PC-3 (cell line): ENCODE data around the gene FLOT1.

Experiments
- EZH2 ChIP-seq: fragments of 300-600 bp; sonication (generic); IDR thresholded peaks from one replicate; pipeline ENCODE4 v1.6.1; 2017; ENCODE audit warnings: antibody characterized with exemption, mild to moderate bottlenecking, low read length; ENCODE audit not compliant: unreplicated experiment
- TF ChIP-seq, protein P1 (sequence below): fragments of 300-600 bp; sonication (generic); conservative IDR thresholded peaks from 2 replicates; pipeline ENCODE4 v1.5.1; 2017; ENCODE audit warnings: antibody characterized with exemption, low read depth, mild to moderate bottlenecking, low read length

DNA sequence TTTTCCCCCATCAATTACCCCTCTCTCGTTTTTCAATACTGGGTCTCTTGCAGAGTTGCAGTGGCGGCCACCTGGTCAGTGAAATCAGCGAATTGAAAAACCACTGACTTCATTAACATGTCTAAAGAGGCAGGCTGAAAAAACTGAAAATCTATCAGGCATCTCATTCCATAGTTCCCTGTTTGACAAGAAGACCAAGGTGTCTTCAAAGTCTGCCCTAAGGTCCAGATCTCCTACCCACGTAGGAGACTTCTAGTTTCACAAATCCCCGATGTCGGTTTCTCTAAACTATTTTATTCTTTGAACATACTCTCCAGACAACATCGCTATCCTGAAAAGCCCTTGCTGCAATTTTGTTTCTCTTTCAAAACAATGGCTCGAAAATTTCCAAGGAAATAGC is 23.1 kb downstream of the FLOT1 start:
- TF ChIP-seq, protein P1, sequence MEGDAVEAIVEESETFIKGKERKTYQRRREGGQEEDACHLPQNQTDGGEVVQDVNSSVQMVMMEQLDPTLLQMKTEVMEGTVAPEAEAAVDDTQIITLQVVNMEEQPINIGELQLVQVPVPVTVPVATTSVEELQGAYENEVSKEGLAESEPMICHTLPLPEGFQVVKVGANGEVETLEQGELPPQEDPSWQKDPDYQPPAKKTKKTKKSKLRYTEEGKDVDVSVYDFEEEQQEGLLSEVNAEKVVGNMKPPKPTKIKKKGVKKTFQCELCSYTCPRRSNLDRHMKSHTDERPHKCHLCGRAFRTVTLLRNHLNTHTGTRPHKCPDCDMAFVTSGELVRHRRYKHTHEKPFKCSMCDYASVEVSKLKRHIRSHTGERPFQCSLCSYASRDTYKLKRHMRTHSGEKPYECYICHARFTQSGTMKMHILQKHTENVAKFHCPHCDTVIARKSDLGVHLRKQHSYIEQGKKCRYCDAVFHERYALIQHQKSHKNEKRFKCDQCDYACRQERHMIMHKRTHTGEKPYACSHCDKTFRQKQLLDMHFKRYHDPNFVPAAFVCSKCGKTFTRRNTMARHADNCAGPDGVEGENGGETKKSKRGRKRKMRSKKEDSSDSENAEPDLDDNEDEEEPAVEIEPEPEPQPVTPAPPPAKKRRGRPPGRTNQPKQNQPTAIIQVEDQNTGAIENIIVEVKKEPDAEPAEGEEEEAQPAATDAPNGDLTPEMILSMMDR, result no peak
- no peak for TF ChIP-seq EZH2
